GM12874 (cell line): ENCODE data around the gene QRFP.

ENCODE experiments used
- TF ChIP-seq, protein P1 (sequence below): IDR thresholded peaks from 2 replicates; pipeline ENCODE4 v1.5.1; 2011; ENCODE audit warnings: low read depth, mild to moderate bottlenecking, control low read depth, low read length, moderate library complexity; ENCODE audit not compliant: insufficient read depth

Gene QRFP

DNA sequence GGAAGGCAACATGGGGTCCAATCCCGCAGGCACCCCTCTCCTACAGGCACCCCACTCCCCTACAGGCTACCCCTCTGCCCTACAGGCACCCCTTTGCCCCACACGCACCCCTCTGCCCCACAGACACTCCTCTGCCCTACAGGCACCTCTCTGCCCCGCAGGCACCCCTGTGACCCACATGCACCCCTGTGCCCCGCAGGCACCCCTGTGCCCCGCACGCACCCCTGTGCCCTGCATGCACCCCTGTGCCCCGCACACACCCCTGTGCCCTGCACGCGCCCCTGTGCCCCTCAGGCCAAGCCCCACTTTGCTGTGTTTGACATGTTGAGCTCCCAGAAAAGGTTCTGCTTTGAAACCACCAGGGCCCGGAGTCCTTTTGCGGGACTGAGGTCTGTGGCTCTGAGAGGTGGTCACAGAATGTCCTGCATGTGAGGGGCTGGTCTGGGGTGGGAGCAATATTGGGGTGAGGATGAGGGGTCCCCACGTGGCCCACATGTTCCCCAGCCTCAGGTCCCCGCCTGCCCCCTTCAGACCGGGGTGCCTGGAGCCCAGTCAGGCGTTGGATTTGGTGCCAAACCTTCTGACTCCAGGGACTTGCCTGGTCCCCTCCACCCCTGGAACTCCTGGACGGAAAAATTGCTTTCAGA, 616 bp upstream of the QRFP start:
- TF ChIP-seq, protein P1, sequence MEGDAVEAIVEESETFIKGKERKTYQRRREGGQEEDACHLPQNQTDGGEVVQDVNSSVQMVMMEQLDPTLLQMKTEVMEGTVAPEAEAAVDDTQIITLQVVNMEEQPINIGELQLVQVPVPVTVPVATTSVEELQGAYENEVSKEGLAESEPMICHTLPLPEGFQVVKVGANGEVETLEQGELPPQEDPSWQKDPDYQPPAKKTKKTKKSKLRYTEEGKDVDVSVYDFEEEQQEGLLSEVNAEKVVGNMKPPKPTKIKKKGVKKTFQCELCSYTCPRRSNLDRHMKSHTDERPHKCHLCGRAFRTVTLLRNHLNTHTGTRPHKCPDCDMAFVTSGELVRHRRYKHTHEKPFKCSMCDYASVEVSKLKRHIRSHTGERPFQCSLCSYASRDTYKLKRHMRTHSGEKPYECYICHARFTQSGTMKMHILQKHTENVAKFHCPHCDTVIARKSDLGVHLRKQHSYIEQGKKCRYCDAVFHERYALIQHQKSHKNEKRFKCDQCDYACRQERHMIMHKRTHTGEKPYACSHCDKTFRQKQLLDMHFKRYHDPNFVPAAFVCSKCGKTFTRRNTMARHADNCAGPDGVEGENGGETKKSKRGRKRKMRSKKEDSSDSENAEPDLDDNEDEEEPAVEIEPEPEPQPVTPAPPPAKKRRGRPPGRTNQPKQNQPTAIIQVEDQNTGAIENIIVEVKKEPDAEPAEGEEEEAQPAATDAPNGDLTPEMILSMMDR = no peak

- TF ChIP-seq, protein P1 = no peak
Observed at GRCh38 chr9:130895481-130896232, 955 bp downstream of the QRFP start.

DNA sequence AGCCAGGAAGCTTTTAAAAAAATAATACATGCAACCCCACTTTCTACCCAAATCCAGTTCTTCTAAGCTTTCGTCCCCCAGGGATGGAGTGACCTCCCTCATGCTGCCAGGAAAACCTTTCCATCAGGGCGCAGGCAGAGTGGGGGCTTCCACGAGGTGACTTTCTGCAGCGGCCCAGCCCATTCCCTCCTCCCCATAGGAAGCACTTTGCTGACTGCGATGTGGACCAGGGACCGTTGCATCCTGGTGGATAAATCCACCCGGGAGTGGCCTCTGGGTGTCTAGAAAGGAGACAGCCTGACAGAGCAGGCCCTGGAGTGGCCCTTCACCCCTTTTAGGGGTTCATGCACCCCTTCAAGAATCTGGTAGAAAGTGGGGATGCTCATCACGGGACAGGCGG, 1.6 kb downstream of the QRFP start:
- TF ChIP-seq, protein P1 = no peak

DNA sequence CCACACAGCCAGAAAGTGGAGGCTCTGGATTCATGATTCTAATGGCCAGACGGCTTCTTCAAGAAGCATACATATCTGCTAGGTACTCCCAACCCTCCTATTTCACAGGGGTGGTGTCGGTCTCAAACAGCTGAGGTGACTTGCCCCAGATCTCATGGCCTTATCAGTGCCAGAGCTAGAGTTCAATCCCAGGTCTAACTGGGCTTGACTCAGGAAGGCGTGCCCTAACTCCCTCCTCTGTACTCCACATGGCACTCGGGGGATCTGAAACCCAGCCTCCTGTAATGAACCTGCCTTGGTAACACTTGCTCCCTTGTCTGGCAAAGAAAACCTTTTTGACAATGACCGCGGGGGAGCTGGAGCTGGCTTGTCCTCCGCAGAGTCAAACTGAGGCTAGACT, 2.1 kb downstream of the QRFP start:
- TF ChIP-seq, protein P1 = no peak

GRCh38 chr9:130893341-130894101, 3.1 kb downstream of the QRFP start:
- TF ChIP-seq, protein P1 = 0 out of 2 replicates have a peak, but pooled peaks have one; percentile 32

DNA sequence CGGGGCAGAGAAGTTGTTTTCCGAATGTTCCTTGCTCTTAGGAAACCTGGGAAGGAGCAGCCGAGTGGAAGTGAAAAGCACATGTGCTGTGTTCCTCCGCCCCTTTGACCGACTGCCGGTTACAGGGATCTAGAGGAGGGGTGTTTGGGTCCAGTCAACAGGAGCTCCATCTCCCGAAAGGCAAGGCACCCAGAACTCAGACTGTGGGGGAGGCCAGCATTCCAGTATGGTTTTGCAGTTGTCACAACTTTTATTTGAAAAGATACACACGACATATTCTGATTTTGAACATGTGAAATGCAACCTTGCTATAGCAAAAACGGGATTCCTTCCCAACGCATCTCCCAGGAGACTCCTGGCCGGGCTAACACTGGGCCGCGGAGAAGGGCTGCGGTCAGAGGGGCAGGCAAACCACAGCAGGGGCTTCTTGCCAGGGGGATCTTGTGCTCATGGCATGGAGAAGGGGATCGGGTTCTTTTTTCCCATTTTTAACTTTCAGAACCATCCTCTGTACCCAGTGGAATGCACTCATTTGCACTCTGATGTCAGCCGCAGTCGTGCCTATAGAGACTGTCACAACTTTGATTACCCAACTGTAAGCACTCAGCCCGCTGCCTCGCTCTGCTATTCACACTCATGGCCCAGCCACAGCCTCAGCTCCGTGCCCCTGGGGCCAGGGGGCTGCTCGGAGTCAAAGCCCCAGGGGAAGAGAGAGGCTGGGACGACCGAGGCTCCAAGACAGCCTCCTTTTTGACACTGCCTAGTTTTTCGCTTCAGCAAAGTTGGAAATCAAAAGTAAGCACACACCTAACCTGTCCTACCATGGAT, 3.9 kb downstream of the QRFP start:
- TF ChIP-seq, protein P1 = no peak
